ENCODE data around the gene PRR12. TPM values are rescaled to one million over a fixed set of nuclear protein-coding genes. Genes with fewer than 3 reads are reported as not detected.
A peak's percentile ranks its signal among the peaks of the same experiment; 100 is the strongest.

The PRR12 gene
- total and polyA plus RNA-seq, 7 experiments from 2014 or later, result 0.25 to 69.4 (median 51.8) TPM

DNA sequence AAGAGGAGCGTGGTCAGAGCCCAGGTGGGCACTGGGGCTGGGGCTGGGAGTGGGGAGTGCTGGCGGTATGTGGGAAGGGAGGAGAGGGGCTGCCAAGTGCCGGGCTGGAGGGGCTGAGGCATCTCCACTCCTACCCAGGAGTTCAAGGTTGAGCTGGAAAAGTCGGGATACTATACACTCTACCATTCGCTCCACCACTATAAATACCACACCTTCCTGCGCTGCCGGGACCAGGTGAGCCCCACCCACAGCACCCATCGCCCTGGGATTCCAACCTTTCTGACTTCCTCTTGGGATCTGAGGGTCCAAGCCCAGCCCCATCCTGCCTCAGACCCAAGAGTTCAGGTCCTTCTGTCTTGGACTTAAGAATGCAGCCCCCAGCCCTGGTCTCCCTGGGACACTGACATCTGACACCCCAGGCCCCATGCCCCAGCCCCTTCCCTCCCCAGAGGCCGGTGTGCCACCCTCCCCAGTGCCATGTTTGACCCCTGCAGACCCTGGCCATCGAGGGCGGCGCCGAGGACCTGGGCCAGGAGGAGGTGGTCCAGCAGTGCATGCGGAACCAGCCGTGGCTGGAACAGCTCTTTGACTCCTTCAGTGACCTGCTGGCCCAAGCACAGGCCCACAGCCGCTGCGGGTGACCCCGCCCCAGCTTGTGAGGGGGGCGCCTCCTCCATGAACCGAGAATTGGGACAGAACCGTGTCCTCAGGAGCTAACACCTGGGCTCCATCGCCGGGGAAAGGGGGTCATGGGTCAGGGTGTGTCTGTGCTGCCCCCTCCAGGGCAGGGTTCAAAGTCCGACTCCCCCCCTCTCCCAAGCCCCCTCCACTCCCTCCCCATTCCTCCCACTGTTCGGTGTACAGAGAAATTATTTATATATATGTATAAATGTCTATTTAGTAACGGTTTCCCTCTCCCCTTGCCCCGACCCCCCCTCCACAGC is 34.3 kb downstream of the PRR12 start:
- POLR2A ChIA-PET, result interaction anchor here (0.6 to 1.2 kb wide), 2 partner anchors 15 to 33 kb away, joined by 3 to 4 read pairs; partner anchors contain the start of gene RRAS
- no peaks in the 10 kb centered on the region for H3K27me3 Mint-ChIP-seq
- Histone ChIP-seq H3K4me1 (ENCODE audit: control insufficient read depth in 2 of 2, insufficient read depth in 2 of 2, low read length in 2 of 2) (no peaks in the 10 kb centered on the region), H3K27me3 (ENCODE audit: control insufficient read depth in 2 of 2, insufficient read depth in 2 of 2, low read length in 2 of 2) (no peaks in the 10 kb centered on the region), H3K36me3 (ENCODE audit: control insufficient read depth in 2 of 3, insufficient read depth in 3 of 3, low read length in 3 of 3) (peaks cover 0 to 59% (median 8%) of the 10 kb centered on the region in 3 experiments), H3K4me3 (ENCODE audit: low read length) (no peak overlapping the region), H3K9me3 (ENCODE audit: control insufficient read depth in 2 of 3, low read length in 3 of 3) (no peaks in the 10 kb centered on the region), H3K27ac (ENCODE audit: low read depth, low read length) (no peak overlapping the region)
- DNase-seq (no peak), ATAC-seq (no peak)
- H3K27ac Mint-ChIP-seq, result no peak overlapping the region
- CTCF ChIA-PET, result no interaction called here
- peaks cover 0 to 23% (median 4%) of the 10 kb centered on the region in 5 donors for H3K36me3 Mint-ChIP-seq
- no peak overlapping the region for H3K4me3 Mint-ChIP-seq
- H3K4me1 Mint-ChIP-seq, result peaks cover 0 to 3% (median 0%) of the 10 kb centered on the region in 7 donors
- intact Hi-C loops (cut with micrococcal nuclease), result no loop called here
- no peaks in the 10 kb centered on the region for H3K9me3 Mint-ChIP-seq

- ChIA-PET CTCF (no interaction called here), POLR2A (interaction anchor here (0.5 kb wide), 1 partner anchor 37 kb away, joined by 3 read pairs; no protein-coding TSS in a partner anchor)
- peaks cover 0 to 23% (median 4%) of the 10 kb centered on the region in 5 donors for H3K36me3 Mint-ChIP-seq
- ATAC-seq (no peak), DNase-seq (no peak)
- H3K4me3 ChIP-seq (ENCODE audit: low read length), result no peak overlapping the region
- H3K36me3 ChIP-seq (ENCODE audit: control insufficient read depth in 2 of 3, insufficient read depth in 3 of 3, low read length in 3 of 3), result peaks cover 0 to 50% (median 5%) of the 10 kb centered on the region in 3 experiments
- no peaks in the 10 kb centered on the region for H3K9me3 ChIP-seq (ENCODE audit: control insufficient read depth in 2 of 3, low read length in 3 of 3)
- H3K27me3 ChIP-seq (ENCODE audit: control insufficient read depth in 2 of 2, insufficient read depth in 2 of 2, low read length in 2 of 2), result no peaks in the 10 kb centered on the region
- H3K4me1 Mint-ChIP-seq, result peaks cover 0 to 3% (median 0%) of the 10 kb centered on the region in 7 donors
- H3K27ac Mint-ChIP-seq, result no peak overlapping the region
- intact Hi-C loops (cut with micrococcal nuclease), result no loop called here
- H3K27ac ChIP-seq (ENCODE audit: low read depth, low read length), result no peak overlapping the region
- no peaks in the 10 kb centered on the region for H3K4me1 ChIP-seq (ENCODE audit: control insufficient read depth in 2 of 2, insufficient read depth in 2 of 2, low read length in 2 of 2)
- H3K4me3 Mint-ChIP-seq, result no peak overlapping the region
- H3K9me3 Mint-ChIP-seq, result no peaks in the 10 kb centered on the region
- H3K27me3 Mint-ChIP-seq, result no peaks in the 10 kb centered on the region
These were observed 35.2 kb downstream of the PRR12 start for GRCh38 chr19:49626226-49626625.

GRCh38 chr19:49629659-49630058 is 38.7 kb downstream of the PRR12 start:
- ATAC-seq, result no peak
- ChIA-PET POLR2A (no interaction called here), CTCF (interaction anchor here (0.6 kb wide), 1 partner anchor 66 kb away, joined by 3 read pairs; no protein-coding TSS in a partner anchor)
- H3K36me3 Mint-ChIP-seq, result peaks cover 0 to 13% (median 0%) of the 10 kb centered on the region in 5 donors
- peak overlapping the region in 7 of 9 donors; percentile 13 to 84 (median 67) for H3K27ac Mint-ChIP-seq
- H3K9me3 Mint-ChIP-seq, result no peaks in the 10 kb centered on the region
- peaks cover 0 to 23% (median 0%) of the 10 kb centered on the region in 3 experiments for H3K36me3 ChIP-seq (ENCODE audit: control insufficient read depth in 2 of 3, insufficient read depth in 3 of 3, low read length in 3 of 3)
- H3K4me3 Mint-ChIP-seq, result no peak overlapping the region
- H3K27me3 ChIP-seq (ENCODE audit: control insufficient read depth in 2 of 2, insufficient read depth in 2 of 2, low read length in 2 of 2), result no peaks in the 10 kb centered on the region
- H3K4me1 Mint-ChIP-seq, result no peaks in the 10 kb centered on the region
- H3K9me3 ChIP-seq (ENCODE audit: control insufficient read depth in 2 of 3, low read length in 3 of 3), result no peaks in the 10 kb centered on the region
- no peak for DNase-seq
- H3K4me3 ChIP-seq (ENCODE audit: low read length), result no peak overlapping the region
- no peaks in the 10 kb centered on the region for H3K4me1 ChIP-seq (ENCODE audit: control insufficient read depth in 2 of 2, insufficient read depth in 2 of 2, low read length in 2 of 2)
- no peaks in the 10 kb centered on the region for H3K27me3 Mint-ChIP-seq
- intact Hi-C loops (cut with micrococcal nuclease), result no loop called here
- H3K27ac ChIP-seq (ENCODE audit: low read depth, low read length), result no peak overlapping the region

DNA sequence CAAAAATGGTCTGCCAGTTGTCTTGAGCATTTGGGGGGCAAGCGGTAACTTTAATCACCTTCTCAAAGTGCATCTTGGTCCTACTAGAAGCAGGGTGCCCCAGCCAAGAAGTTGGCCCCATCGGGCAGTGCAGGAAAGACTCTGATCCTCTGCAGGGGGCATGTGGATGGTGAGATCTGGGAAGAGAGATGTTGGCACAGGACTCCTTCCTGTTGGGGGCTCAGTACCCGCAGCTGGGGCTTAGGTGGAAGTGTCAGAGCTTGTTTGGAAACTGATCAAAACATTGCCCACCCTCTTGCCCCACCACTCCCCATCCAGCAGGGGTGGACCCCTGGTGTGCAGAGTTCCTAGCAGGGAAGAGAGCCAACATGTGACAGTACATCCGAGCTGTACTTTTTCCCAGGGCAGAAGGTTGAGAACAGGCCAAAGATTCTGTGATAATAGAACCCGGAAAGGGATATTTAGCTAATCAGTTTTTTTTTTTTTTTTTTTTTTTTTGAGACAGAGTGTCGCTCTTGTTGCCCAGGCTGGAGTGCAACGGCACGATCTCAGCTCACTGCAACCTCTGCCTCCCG is 40.1 kb downstream of the PRR12 start:
- ChIA-PET CTCF (interaction anchor here (1.0 kb wide), 1 partner anchor 38 kb away, joined by 4 read pairs; no protein-coding TSS in a partner anchor), POLR2A (interaction anchor here (0.6 to 1.2 kb wide), 2 partner anchors 28 to 146 kb away, joined by 3 read pairs; no protein-coding TSS in a partner anchor)
- DNase-seq, result no peak
- no peaks in the 10 kb centered on the region for H3K27me3 Mint-ChIP-seq
- H3K9me3 ChIP-seq (ENCODE audit: control insufficient read depth in 2 of 3, low read length in 3 of 3), result no peaks in the 10 kb centered on the region
- intact Hi-C loops (cut with micrococcal nuclease), result no loop called here
- no peak for ATAC-seq
- peaks cover 0 to 13% (median 0%) of the 10 kb centered on the region in 5 donors for H3K36me3 Mint-ChIP-seq
- H3K27me3 ChIP-seq (ENCODE audit: control insufficient read depth in 2 of 2, insufficient read depth in 2 of 2, low read length in 2 of 2), result no peaks in the 10 kb centered on the region
- H3K27ac Mint-ChIP-seq, result peak overlapping the region in 6 of 9 donors; percentile 13 to 73 (median 46)
- peaks cover 0 to 12% (median 0%) of the 10 kb centered on the region in 3 experiments for H3K36me3 ChIP-seq (ENCODE audit: control insufficient read depth in 2 of 3, insufficient read depth in 3 of 3, low read length in 3 of 3)
- no peak overlapping the region for H3K4me3 ChIP-seq (ENCODE audit: low read length)
- H3K27ac ChIP-seq (ENCODE audit: low read depth, low read length), result no peak overlapping the region
- H3K4me3 Mint-ChIP-seq, result no peak overlapping the region
- peaks cover 0 to 4% (median 0%) of the 10 kb centered on the region in 7 donors for H3K4me1 Mint-ChIP-seq
- no peaks in the 10 kb centered on the region for H3K4me1 ChIP-seq (ENCODE audit: control insufficient read depth in 2 of 2, insufficient read depth in 2 of 2, low read length in 2 of 2)
- H3K9me3 Mint-ChIP-seq, result peaks cover 0 to 2% (median 0%) of the 10 kb centered on the region in 11 donors

- H3K4me1 ChIP-seq (ENCODE audit: control insufficient read depth in 2 of 2, insufficient read depth in 2 of 2, low read length in 2 of 2), result no peaks in the 10 kb centered on the region
- peaks cover 0 to 7% (median 0%) of the 10 kb centered on the region in 3 experiments for H3K36me3 ChIP-seq (ENCODE audit: control insufficient read depth in 2 of 3, insufficient read depth in 3 of 3, low read length in 3 of 3)
- no peak for DNase-seq
- H3K4me1 Mint-ChIP-seq, result peaks cover 0 to 4% (median 0%) of the 10 kb centered on the region in 7 donors
- H3K4me3 Mint-ChIP-seq, result no peak overlapping the region
- no peaks in the 10 kb centered on the region for H3K27me3 Mint-ChIP-seq
- no peak for ATAC-seq
- H3K27ac ChIP-seq (ENCODE audit: low read depth, low read length), result no peak overlapping the region
- CTCF ChIA-PET, result interaction anchor here (1.0 kb wide), 1 partner anchor 38 kb away, joined by 4 read pairs; no protein-coding TSS in a partner anchor
- peaks cover 0 to 9% (median 0%) of the 10 kb centered on the region in 5 donors for H3K36me3 Mint-ChIP-seq
- H3K27ac Mint-ChIP-seq, result peak overlapping the region in 4 of 9 donors; percentile 12 to 40 (median 32)
- no peaks in the 10 kb centered on the region for H3K27me3 ChIP-seq (ENCODE audit: control insufficient read depth in 2 of 2, insufficient read depth in 2 of 2, low read length in 2 of 2)
- peaks cover 0 to 2% (median 0%) of the 10 kb centered on the region in 11 donors for H3K9me3 Mint-ChIP-seq
- H3K4me3 ChIP-seq (ENCODE audit: low read length), result no peak overlapping the region
- POLR2A ChIA-PET, result interaction anchor here (1.2 kb wide), 1 partner anchor 29 kb away, joined by 3 read pairs; no protein-coding TSS in a partner anchor
- no peaks in the 10 kb centered on the region for H3K9me3 ChIP-seq (ENCODE audit: control insufficient read depth in 2 of 3, low read length in 3 of 3)
- intact Hi-C loops (cut with micrococcal nuclease), result no loop called here
These were observed 40.7 kb downstream of the PRR12 start for GRCh38 chr19:49631610-49632192.

DNA sequence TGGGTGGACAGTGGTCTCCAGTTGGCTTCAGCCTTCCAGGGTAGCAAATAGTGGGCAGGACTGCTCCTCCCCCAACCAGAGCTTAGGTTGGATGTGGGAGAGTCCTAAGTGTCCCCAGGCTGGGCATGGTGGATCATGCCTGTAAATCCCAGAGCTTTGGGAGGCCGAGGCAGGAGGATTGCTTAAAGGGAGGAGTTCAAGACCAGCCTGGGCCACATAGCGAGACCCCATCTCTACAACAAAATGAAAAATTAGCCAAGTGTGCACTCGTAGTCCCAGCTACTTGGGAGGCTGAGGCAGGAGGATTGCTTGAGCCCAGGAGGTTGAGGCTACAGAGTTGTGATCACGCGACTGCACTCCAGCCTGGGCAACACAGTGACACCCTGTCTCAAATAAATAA is 41.6 kb downstream of the PRR12 start:
- DNase-seq (no peak), ATAC-seq (no peak)
- CTCF ChIA-PET, result no interaction called here
- peaks cover under 1 to 6% (median 2%) of the 10 kb centered on the region in 7 donors for H3K4me1 Mint-ChIP-seq
- no peak overlapping the region for H3K4me3 Mint-ChIP-seq
- no peaks in the 10 kb centered on the region for H3K27me3 Mint-ChIP-seq
- Histone ChIP-seq H3K27ac (ENCODE audit: low read depth, low read length) (no peak overlapping the region), H3K4me1 (ENCODE audit: control insufficient read depth in 2 of 2, insufficient read depth in 2 of 2, low read length in 2 of 2) (no peaks in the 10 kb centered on the region), H3K9me3 (ENCODE audit: control insufficient read depth in 2 of 3, low read length in 3 of 3) (no peaks in the 10 kb centered on the region), H3K4me3 (ENCODE audit: low read length) (no peak overlapping the region), H3K36me3 (ENCODE audit: control insufficient read depth in 2 of 3, insufficient read depth in 3 of 3, low read length in 3 of 3) (peaks cover 0 to 3% (median 0%) of the 10 kb centered on the region in 3 experiments), H3K27me3 (ENCODE audit: control insufficient read depth in 2 of 2, insufficient read depth in 2 of 2, low read length in 2 of 2) (no peaks in the 10 kb centered on the region)
- intact Hi-C loops (cut with micrococcal nuclease), result no loop called here
- POLR2A ChIA-PET, result no interaction called here
- peak overlapping the region in 1 of 9 donors; percentile 74 for H3K27ac Mint-ChIP-seq
- peaks cover 0 to 2% (median 0%) of the 10 kb centered on the region in 11 donors for H3K9me3 Mint-ChIP-seq
- H3K36me3 Mint-ChIP-seq, result peaks cover 0 to 5% (median 0%) of the 10 kb centered on the region in 5 donors

Data from naive thymus-derived CD4-positive, alpha-beta T cell (primary cell).